Measurements from ENCODE around the gene TSKU. TPM values are rescaled to one million over a fixed set of nuclear protein-coding genes. Genes with fewer than 3 reads are reported as not detected.

The TSKU gene
- total RNA-seq, 4 donors from 2014 or later = 10.2 to 23.9 (median 15.8) TPM

DNA sequence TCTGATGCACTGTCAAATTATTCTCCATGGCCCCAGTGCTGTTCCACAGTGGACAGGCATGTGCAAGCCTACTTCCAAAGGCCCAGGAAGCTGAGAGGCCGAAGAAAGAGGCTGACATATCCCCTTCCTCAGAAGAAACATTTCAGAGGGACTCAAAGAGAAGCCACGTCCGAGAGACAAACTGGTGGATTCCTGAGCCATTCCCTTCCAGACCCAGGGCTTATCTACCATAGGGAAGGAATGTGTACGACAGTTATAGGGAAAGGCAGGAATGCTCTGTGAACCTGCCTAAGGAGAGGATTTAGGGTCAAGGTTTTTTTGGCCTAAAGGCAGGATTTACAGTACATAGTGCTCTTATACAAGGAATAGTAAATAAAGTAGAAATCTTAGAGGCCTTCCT, 46.9 kb upstream of the TSKU start:
- intact Hi-C loops (cut with DNase I; ENCODE audit: low total_unique reads) (no loop called here), in situ Hi-C loops (cut with MboI; ENCODE audit: low sequenced_read_pairs in 4 of 4) (loop anchor here in 2 of 4 donors (5.0 to 25.0 kb wide), 3 partner anchors 59 to 176 kb away; no protein-coding TSS in a partner anchor)
- ATAC-seq = no peak
- H3K27ac ChIP-seq = no peak overlapping the region
- H3K27me3 ChIP-seq = no peaks in the 10 kb centered on the region
- no peaks in the 10 kb centered on the region for H3K4me1 ChIP-seq
- no peaks in the 10 kb centered on the region for H3K9me3 ChIP-seq
- H3K36me3 ChIP-seq = no peaks in the 10 kb centered on the region
- no peak for DNase-seq
- no peak overlapping the region for H3K4me3 ChIP-seq
- TF ChIP-seq, protein P1, sequence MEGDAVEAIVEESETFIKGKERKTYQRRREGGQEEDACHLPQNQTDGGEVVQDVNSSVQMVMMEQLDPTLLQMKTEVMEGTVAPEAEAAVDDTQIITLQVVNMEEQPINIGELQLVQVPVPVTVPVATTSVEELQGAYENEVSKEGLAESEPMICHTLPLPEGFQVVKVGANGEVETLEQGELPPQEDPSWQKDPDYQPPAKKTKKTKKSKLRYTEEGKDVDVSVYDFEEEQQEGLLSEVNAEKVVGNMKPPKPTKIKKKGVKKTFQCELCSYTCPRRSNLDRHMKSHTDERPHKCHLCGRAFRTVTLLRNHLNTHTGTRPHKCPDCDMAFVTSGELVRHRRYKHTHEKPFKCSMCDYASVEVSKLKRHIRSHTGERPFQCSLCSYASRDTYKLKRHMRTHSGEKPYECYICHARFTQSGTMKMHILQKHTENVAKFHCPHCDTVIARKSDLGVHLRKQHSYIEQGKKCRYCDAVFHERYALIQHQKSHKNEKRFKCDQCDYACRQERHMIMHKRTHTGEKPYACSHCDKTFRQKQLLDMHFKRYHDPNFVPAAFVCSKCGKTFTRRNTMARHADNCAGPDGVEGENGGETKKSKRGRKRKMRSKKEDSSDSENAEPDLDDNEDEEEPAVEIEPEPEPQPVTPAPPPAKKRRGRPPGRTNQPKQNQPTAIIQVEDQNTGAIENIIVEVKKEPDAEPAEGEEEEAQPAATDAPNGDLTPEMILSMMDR (IDR thresholded peaks at IDR 0.05 in 4 of 5, conservative IDR thresholded peaks at IDR 0.05 in 1 of 5) = no peak
- no peak for TF ChIP-seq POLR2A (IDR thresholded peaks at IDR 0.05)

DNA sequence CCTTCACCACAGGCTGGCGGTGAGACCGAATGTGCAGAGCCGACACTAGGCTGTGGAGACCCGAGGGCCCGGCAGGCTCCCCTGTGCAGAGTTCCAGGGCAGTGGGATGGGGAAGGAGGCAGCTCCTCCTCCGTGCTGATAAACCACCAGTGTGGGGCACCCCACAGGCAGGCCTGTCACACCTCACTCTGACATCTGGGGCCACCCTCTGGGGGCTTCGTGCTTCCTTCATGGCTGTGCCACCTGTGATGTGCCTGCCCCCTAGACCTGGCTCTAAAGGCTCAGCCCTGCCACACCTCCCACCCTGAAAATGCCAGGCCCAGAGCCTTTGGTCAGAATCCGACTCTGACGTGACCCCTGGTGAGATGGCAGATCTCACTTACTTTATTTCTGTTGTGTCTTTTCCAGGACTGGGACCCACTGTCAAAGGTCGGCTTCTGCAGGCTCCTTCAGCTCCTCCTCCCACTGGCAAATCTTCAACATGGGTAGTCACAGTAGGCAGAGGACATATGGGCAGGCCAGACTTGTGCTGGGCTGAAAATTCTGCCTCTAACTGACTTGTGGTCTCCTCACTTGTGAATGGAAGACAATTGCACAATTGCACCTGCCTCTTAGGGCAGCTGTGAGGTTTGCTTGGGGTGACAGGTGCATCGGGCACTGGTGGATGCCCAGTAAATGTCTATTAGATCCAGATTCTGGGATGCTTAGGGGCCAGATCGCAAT, 46.2 kb upstream of the TSKU start:
- no peaks in the 10 kb centered on the region for H3K9me3 ChIP-seq
- no peaks in the 10 kb centered on the region for H3K36me3 ChIP-seq
- ATAC-seq (no peak), DNase-seq (no peak)
- intact Hi-C loops (cut with DNase I; ENCODE audit: low total_unique reads) = no loop called here
- in situ Hi-C loops (cut with MboI; ENCODE audit: low sequenced_read_pairs in 4 of 4) = loop anchor here in 2 of 4 donors (5.0 to 25.0 kb wide), 3 partner anchors 58 to 175 kb away; no protein-coding TSS in a partner anchor
- no peak overlapping the region for H3K27ac ChIP-seq
- no peaks in the 10 kb centered on the region for H3K4me1 ChIP-seq
- H3K27me3 ChIP-seq = no peaks in the 10 kb centered on the region
- no peak overlapping the region for H3K4me3 ChIP-seq
- TF ChIP-seq POLR2A (IDR thresholded peaks at IDR 0.05) = no peak
- TF ChIP-seq, protein P1 (IDR thresholded peaks at IDR 0.05 in 4 of 5, conservative IDR thresholded peaks at IDR 0.05 in 1 of 5) = no peak

DNA sequence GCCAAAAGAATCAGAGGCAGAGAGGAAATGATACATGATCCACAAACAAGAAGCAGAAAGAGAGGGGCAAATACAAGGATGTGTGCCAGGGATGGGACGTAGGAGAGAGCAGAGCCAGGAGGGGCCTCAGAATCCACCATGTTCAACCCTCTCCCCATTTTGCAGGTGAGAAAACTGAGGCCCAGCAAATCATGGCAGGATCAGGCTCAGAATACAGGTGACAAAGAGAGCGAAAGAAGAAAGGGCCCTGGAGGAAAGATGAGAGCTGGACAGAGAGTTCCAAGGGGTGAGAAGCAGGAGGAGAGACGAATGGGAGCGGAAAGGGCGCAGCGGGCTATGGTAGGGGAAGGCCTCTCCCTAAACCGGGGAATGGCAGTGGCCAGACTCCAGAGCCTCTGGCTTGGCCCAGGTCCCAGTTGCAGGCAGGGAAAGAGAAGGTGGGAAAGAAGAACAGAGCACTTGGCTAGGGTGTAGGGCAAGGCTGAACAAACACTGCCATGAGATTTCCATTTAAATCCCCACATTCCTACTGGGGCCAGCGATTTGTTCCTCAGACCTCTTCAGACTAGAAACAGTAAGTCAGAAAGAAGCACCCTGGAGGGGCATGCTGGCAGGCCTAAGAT, 44.4 kb upstream of the TSKU start:
- Histone ChIP-seq H3K4me1 (no peaks in the 10 kb centered on the region), H3K36me3 (no peaks in the 10 kb centered on the region), H3K27me3 (no peaks in the 10 kb centered on the region), H3K27ac (no peak overlapping the region), H3K9me3 (no peaks in the 10 kb centered on the region), H3K4me3 (no peak overlapping the region)
- intact Hi-C loops (cut with DNase I; ENCODE audit: low total_unique reads) = no loop called here
- TF ChIP-seq POLR2A (IDR thresholded peaks at IDR 0.05) = no peak
- TF ChIP-seq, protein P1 (IDR thresholded peaks at IDR 0.05 in 4 of 5, conservative IDR thresholded peaks at IDR 0.05 in 1 of 5) = no peak
- ATAC-seq = no peak
- DNase-seq = no peak
- in situ Hi-C loops (cut with MboI; ENCODE audit: low sequenced_read_pairs in 4 of 4) = loop anchor here in 2 of 4 donors (5.0 to 25.0 kb wide), 3 partner anchors 56 to 174 kb away; no protein-coding TSS in a partner anchor

DNA sequence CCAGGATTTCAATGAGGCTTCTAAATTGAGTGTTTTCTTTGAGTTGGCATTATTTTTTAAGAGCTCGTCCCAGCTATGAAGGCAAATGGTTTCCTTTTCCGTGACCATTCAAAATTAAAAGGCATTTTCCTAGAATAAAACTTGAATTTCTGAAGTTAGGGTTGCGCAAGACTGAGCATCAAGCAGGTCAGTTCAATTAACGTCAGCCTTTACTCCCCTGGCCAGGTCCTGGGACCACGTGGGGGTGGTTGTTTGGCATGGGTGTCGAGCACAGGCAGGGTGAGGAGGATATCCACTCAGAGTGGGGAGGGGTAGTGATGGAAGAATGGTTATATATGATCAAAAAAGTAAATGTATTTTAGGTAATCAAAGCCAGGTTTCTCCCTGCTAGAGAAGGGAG, 43.4 kb upstream of the TSKU start:
- intact Hi-C loops (cut with DNase I; ENCODE audit: low total_unique reads) = no loop called here
- ATAC-seq = no peak

More for the DNA sequence above, 43.4 kb upstream of the TSKU start:
- DNase-seq = no peak
- in situ Hi-C loops (cut with MboI; ENCODE audit: low sequenced_read_pairs in 4 of 4) = loop anchor here (5.0 to 25.0 kb wide), 4 partner anchors 48 to 173 kb away; no protein-coding TSS in a partner anchor
- H3K27me3 ChIP-seq = no peaks in the 10 kb centered on the region
- no peaks in the 10 kb centered on the region for H3K36me3 ChIP-seq
- no peaks in the 10 kb centered on the region for H3K4me1 ChIP-seq
- TF ChIP-seq, protein P1 (IDR thresholded peaks at IDR 0.05 in 4 of 5, conservative IDR thresholded peaks at IDR 0.05 in 1 of 5) = no peak
- TF ChIP-seq POLR2A (IDR thresholded peaks at IDR 0.05) = no peak
- no peak overlapping the region for H3K4me3 ChIP-seq
- no peak overlapping the region for H3K27ac ChIP-seq
- no peaks in the 10 kb centered on the region for H3K9me3 ChIP-seq
